G401.6 (cell line): ENCODE data around the gene OR4B1.
"Not testable (repeated sequence)": the region's sequence is repeated elsewhere in the genome, so short reads cannot be mapped to it uniquely, and the experiment has no call there.

Experiments used
- FAIRE-seq: peaks from 2 replicates; lab custom pipeline; 2012; peaks lifted over from hg19 to GRCh38; lab: Jason Lieb, UNC

Gene OR4B1, protein sequence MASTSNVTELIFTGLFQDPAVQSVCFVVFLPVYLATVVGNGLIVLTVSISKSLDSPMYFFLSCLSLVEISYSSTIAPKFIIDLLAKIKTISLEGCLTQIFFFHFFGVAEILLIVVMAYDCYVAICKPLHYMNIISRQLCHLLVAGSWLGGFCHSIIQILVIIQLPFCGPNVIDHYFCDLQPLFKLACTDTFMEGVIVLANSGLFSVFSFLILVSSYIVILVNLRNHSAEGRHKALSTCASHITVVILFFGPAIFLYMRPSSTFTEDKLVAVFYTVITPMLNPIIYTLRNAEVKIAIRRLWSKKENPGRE

DNA sequence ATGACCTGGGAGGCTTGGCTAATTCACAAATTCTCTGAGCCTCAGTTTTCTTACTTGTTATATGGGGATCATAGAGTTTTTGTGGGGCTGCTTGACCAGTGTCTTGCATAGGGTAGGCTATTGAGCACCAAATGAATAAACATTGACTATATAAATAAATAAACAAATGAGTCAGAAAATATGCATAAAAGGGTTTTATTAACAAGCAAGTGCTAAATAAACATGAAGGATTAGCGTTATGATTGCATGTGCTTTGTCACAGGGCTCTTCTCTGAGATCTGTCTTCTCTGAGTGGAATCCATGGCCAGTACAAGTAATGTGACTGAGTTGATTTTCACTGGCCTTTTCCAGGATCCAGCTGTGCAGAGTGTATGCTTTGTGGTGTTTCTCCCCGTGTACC is at the start of gene OR4B1:
Gene OR4B1 (plus strand): TSS at position 301 of the 400 bp plus-strand sequence. CDS start 0 bp downstream, at position 301.
- FAIRE-seq = no peak

DNA sequence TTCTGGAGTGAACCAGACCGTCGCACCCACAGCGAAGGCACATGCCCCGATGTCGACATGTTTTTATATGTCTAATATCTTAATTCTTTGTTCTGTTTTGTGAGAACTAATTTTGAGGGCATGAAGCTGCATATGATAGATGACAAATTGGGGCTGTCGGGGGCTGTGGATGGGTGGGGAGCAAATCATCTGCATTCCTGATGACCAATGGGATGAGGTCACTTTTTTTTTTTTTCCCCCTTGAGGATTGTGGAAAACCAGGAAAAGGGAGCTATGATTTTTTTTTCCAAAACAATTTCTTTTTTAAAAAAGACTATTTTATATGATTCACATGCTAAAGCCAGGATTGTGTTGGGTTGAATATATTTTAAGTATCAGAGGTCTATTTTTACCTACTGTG is 49.2 kb upstream of the OR4B1 start:
- no peak for FAIRE-seq

DNA sequence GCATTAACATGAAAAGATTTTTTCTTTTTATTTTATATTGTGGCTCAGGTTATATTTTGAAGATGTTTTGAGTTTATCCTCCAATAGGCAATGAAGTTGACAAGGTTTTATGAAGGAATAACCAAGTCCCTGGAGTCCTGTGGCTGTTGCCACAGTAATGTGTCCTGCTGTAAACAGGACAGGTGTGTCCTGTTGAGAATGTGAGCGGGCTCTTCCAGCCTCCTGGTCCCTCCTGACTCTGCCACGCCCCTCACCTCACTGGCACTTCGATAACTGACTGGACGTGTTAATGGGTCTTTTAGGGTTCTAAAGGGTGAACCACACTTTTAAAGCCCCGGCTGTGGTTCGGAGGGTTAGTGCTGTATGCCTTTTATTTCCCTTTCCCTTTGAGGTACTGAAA is 47.8 kb upstream of the OR4B1 start:
- FAIRE-seq = no peak

DNA sequence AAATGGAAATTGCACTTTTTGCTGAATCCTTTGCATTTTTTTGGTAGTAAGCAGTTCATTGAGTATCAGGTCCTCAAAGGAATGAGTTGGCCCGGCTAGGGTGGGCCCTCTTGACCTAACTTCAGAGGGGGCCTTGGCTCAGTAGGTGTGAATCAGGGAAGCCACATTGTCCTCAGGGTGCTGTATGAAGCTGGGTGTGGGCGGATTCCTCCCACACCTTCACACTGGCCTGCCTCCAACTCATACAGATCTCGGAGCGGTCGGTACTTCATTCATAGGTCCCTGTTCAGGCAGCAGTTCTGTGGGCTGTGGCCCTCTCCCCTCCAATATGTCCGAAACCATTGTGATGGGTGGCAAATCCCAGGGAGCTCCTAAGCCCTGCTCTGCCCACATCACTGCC is 47.4 kb upstream of the OR4B1 start:
- FAIRE-seq = no peak

DNA sequence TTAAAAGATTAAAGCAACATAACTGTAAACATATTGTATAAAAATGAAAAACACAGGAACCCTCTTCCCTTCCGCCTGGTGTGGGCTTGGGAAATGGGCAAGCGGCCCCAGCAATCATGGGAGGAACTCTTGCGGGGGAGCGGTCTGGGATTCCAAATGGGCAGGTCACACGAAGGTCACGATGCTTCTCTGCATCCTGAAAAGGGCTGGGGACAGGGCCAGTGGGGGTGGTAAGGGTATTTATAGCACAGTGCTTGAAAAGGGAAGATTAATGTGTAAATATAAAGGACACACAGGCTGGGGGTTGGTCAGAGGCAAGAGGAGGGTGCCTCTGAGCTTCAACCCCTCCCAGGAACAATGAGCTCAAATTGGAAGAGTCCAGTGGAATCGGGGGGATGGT is 46.9 kb upstream of the OR4B1 start:
- FAIRE-seq = no peak

DNA sequence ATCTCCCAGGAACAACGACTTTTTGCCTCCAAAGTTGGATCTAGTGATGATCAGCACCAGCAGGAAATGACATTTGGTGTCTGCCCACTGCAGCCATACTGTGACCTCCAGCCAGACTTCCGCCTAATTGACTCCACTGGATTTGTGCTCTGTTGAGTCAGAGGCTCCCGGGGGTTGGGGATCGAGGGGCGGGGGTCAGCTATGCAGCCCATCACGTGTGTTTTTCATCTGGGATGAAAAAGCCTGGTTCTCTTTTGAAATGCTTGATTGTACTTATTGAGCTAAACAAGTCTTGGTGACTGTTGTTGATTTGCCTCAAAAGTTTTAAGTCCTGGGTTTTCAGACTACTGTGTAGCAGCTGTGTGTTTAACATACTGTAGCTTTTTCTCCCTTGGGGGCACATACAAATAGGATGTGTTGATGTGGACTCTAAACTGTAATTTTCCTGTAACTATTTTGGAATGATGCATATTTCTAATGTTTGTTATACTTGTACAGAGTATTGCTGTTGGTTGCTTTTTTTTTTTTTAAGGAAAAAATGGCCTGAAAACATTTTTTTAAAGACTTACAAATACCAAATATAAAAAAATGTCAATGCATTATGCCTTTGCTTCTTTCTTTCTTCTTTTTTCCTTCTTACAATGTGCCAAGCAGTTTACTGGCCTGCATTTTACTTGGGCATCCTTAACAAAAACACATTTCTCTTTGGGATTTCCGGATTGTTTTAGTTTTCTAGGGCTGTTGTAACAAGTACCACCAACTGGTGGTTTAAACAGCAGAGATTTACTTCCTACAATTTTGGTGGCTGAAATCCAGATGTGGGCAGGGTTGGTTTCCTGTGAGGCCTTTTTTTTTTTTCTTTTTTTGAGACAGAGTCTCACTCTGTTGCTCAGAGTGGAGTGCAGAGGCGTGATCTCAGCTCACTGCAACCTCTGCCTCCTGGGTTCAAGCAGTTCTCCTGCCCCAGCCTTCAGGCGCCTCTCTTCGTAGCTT is 46.1 kb upstream of the OR4B1 start:
- FAIRE-seq = no peak

DNA sequence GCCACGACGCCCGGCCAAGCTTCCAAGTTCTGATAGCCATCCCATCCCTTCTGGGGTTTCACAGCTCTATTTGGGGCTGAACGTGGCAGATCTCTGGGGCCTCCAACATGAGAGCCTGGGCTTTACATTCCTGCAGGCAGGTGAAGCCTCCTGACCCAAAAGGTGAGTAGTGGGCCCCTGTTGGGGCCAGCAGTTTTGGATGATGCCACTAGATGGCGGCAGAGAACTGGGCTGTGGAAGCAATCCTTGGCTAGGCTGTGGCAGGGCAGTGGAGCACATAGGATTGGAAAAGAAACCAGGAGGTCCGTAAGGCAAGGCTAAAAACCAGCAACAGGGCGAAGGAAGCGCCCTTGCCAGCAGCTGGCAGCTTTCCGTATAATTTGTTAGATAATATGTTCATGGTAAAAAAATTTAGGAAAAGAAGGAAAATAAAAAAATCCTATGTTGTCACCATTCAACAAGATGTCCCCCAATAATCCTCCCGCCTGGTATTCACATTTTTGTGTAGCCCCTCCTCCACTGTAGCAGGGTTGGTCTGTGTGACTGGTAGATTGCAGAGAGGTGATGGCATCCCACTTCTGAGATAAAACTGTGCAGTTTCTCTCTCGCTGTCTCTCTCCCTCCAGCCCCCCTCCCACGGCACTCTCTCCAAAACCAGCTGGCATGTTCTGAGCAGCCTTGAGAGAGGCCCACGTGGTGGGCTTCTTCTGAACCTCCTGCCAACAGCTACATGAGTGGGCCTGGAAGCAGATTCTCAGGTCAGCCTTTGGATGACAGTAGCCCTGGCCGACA is 43.6 kb upstream of the OR4B1 start:
- FAIRE-seq = no peak

DNA sequence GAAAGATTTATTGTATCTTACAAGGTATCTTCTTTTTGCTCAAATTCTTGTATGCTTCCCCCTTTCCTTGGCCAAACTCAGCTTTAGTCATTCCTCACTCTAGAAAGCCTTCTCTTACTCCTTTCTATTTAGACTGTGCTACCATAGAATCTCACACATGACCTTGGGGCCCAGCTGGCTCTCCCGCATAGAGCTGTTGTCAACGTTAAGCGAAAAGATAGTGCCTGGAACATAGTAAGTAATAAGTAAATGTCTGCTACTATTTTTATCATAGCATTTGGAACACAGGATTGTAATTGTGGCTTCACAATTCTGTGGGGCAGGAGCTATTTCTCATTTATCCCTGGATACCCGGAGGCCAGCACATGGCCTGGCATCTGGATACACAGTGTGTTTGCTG is 38.9 kb upstream of the OR4B1 start:
- FAIRE-seq = no peak

DNA sequence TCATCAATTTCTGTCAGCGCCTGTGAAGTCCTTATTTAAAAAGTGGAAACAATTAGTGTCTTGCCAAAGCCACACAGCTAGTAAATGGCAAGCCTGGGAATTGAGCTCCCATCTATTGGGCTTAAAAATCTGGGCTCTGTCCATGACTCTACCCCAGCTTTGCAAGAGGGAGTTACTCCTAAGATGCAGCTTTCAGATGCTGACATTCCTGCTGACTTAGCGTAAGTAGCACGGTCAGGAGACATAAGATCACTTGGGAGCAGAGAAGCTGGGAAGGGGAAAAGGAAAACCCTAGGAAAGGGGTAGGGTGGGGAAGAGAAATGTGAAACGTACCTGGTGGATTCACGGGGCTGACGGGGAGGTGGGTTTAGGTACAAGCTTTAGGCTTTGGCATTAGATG is 36.0 kb upstream of the OR4B1 start:
- no peak for FAIRE-seq

DNA sequence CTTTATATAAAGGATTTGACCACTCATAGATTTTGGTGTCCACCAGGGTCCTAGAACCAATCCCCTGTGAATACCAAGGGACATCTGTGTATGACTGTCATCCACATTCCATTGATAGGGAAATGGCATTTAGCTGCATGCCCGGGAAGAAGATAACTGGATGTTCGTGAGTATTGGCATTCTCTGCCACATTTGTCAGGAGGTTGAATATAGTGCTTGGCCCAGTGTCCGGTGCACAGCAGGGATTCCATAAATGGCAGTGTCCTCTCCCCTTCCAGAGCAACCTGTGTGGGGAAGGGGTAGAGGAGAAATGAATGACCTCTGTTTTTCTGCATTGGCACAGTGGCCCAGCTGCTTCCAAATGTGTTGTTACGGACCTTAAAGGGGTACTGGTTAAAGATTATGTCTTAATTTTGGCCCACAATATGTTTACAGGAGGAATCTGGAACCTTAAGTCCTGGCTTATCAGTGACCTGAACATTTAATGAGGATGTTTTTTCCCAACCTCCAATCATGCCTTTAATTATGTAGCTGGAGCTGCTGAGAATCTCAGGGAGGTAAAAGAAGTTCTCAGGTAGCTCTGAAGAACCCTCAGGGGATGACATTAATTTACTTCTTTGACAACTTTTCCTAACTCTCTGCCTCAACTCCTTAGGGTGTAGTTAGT is 33.6 kb upstream of the OR4B1 start:
- FAIRE-seq = no peak

DNA sequence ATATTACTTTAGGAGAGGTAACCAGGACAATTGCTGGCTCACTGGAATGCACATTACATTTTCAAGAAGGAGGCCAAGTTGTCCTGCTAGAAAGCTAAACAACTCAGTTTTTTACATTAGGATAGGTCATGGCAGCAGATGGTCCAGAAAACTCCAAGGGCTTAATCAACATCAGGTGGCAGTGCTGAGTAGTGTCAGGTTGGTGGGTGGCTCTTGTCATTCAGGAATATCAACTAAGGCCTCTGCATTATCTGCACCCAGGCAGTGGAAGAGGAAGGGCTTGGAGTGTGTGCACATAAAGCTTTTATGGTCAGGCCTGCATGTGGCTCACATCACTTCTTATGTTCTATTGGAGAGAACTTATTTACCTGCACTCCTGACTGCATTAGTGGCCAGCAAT is 32.2 kb upstream of the OR4B1 start:
- FAIRE-seq = no peak

DNA sequence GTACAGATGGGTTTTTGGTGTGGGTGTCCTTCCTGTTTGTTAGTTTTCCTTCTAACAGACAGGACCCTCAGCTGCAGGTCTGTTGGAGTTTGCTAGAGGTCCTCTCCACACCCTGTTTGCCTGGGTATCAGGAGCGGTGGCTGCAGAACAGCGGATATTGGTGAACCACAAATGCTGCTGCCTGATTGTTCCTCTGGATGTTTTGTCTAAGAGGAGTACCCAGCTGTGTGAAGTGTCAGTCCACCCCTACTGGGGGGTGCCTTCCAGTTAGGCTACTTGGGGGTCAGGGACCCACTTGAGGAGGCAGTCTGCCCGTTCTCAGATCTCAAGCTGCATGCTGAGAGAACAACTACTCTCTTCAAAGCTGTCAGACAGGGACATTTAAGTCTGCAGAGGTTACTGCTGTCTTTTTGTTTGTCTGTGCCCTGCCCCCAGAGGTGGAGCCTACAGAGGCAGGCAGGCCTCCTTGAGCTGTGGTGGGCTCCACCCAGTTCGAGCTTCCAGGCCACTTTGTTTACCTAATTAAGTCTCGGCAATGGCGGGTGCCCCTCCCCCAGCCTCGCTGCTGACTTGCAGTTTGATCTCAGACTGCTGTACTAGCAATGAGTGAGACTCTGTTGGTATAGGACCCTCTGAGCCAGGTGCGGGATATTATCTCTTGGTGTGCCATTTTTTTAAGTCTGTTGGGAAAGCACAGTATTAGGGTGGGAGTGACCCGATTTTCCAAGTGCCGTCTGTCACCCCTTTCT is 25.5 kb upstream of the OR4B1 start:
- FAIRE-seq = not testable (repeated sequence)

DNA sequence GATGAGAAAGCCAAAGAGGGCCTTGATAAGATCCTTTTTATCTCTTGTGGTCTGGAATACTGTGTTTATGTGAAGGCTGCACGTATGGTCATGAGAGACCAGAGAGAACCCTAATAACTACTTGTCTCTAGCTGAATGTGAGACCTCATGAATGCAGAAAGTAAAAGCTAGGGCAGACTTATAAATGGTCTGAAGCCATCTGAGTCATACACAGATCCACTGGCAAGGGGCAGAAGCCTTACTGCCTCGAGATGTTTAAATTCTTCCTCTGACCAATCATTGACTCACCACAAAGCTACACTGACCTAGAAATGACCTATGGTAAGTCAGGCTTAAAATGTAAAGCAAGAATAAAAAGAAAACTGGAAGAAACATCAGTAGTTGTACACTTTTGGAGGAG is 22.7 kb upstream of the OR4B1 start:
- no peak for FAIRE-seq

DNA sequence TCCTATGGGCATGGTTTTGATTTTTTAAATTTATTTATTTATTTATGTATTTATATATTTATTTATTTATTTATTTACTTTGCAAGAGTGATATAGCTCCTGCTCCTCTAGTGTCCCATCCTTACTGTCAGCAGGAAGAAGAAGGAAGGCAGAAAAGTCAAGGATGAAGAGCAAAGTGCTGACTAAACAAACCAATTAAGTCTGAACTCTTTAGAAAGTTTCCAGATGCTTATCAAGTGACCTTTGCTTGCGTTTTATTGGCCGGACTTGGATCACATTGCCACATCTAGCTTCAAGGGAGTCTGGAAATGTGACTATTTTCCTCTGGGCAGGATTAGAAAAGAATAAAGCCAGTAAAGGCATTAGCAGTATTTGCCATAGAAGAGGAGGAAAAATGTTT is 8.7 kb upstream of the OR4B1 start:
- no peak for FAIRE-seq

DNA sequence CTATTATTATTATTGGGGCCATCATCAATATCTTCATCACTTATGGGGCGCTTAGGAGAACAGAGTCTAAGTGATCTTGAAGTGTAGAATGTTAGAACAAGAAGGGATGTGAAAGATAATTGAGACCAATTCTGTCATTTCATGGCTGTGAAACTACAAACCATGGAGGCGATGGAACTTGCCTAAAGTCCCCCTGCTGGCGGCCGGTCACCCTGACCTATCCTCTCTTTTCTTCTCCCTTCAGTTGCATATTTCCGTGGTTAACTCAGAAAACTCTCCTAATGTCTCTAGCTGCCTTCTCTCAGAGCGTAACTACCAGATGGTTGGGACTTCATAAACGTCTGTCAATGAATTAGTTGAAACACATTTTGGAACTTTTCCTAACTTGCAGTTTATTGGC is 6.6 kb upstream of the OR4B1 start:
- no peak for FAIRE-seq

DNA sequence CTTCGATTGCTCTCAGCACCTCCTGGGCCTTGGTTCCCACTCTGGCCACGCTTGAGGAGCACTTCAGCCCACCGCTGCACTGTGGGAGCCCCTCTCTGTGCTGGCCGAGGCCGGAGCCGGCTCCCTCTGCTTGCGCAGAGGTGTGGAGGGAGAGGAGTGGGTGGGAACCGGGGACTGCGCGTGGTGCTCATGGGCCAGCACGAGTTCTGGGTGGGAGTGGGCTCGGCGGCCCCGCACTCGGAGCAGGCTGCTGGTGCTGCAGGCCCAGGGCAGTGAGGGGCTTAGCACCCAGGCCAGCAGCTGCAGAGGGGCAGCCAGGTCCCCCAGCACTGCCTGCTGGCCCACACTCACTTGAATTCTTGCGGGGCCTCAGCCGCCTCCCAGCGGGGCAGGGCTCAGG is 12.2 kb downstream of the OR4B1 start:
- FAIRE-seq = no peak

DNA sequence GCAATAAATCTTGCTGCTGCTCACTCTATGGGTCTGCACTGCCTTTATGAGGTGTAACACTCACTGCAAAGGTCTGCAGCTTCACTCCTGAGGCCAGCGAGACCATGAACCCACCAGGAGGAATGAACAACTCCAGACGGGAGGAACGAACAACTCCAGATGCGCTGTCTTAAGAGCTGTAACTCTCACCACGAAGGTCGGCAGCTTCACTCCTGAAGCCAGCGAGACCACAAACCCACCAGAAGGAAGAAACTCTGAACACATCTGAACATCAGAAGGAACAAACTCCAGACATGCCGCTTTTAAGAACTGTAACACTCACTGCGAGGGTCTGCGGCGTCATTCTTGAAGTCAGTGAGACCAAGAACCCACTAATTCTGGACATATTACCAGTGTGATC is 13.4 kb downstream of the OR4B1 start:
- not testable (repeated sequence) for FAIRE-seq

DNA sequence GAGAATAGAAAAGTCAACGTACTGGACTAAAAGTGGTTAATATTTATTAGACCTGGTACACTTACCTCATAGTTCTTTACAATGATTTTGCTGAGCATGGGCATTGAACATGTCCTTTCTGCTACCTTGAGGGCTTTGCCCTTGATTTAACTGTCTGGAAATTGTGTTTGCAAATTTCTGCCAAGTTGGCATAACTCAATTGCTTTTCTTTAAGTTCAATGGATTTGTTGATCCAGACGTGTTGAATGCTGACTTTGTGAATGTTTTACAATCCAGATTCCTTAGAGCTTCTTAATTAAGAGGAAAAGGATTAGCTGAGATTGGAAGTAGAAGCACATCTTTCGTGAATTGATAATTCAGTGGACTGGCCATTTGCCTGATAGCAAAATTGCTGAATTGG is 21.1 kb downstream of the OR4B1 start:
- no peak for FAIRE-seq

DNA sequence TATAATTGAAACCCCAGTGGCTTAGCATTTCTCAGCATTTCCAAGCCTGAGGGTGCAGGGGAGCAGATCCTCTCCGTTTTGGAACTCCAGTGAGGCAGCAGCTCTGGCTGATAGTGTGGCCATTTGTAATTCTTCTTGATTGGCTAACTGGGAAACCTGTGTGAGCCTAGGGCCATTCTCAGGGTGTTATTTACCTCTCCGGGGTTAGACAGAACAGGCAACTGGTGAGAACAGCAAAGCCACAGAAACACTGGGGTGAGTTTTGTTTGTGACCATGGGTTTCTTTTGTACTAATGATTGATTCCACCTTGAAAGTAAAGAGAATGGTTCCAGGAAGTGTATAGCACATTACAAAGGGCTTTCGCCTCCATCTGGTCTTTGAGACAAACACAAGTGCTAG is 25.9 kb downstream of the OR4B1 start:
- no peak for FAIRE-seq

DNA sequence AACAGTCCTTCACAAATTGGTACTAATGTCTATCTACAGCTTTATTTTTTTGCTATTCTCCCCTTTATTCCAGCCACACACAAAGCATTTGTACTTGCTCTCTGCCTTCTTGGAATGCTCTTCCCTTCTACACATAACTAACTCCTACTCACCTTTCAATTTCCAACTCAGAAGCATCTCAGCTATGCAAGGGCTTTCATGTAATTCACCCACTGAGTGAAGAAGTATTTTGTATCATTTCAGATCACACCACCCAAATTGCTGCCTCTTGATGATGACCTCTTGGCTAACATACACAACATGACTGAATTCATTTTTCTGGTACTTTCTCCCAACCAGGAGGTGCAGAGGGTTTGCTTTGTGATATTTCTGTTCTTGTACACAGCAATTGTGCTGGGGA is 28.2 kb downstream of the OR4B1 start, which contains the start of gene OR4X2:
Gene OR4X2 (plus strand): TSS at position 301 of the 400 bp plus-strand sequence. CDS start 0 bp downstream, at position 301.
- no peak for FAIRE-seq

DNA sequence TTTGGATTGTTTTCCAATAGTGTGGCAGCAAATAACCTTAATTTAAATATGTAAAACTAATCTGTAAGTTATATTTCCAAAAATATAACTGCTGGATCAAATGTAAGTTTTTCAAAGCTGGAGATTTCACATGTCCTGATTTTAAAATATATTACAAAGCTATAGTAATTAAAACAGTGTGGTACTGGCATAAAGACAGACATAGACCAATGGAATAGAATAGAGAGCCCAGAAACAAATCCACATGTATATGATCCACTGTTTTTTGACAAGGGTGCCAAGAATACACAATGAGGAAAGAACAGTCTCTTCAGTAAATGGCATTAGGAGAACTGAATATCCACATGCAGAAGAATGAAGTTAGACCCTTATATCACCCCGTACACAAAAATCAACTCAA is 32.3 kb downstream of the OR4B1 start:
- FAIRE-seq = no peak
